ENCODE data around the gene DNAH5. TPM values are rescaled to one million over a fixed set of nuclear protein-coding genes. Genes with fewer than 3 reads are reported as not detected.

The DNAH5 gene
- 0.12 and 0.20 TPM in 2 replicates for total RNA-seq
- long read RNA-seq = 0 reads

- no peaks in the 10 kb centered on the region for H3K27me3 Mint-ChIP-seq (ENCODE audit: low read depth)
- H3K4me3 Mint-ChIP-seq = no peak within 1 kb of the TSS
- no peaks in the 10 kb centered on the region for H3K9me3 Mint-ChIP-seq
- H3K27ac Mint-ChIP-seq (ENCODE audit: unreplicated experiment) = no peak within 1 kb of the TSS
- no peak for TF ChIP-seq CTCF (conservative IDR thresholded peaks at IDR 0.05)
- no peaks in the 10 kb centered on the region for H3K36me3 Mint-ChIP-seq (ENCODE audit: low read depth)
- no peak for DNase-seq (ENCODE audit: low read depth, low spot score)
- H3K4me1 Mint-ChIP-seq = no peaks in the 10 kb centered on the region
Measured at GRCh38 chr5:13944560-13945199, at the start of gene DNAH5. DNAH5 (minus strand) TSS chr5:13944688; CDS start chr5:13944438, 250 bp downstream.

- Mint-ChIP-seq H3K36me3 (ENCODE audit: low read depth) (no peaks in the 10 kb centered on the region), H3K4me1 (no peaks in the 10 kb centered on the region), H3K4me3 (no peak overlapping the region), H3K9me3 (no peaks in the 10 kb centered on the region), H3K27ac (ENCODE audit: unreplicated experiment) (no peak overlapping the region), H3K27me3 (ENCODE audit: low read depth) (peaks cover 4% of the 10 kb centered on the region)
- no peak for TF ChIP-seq CTCF (conservative IDR thresholded peaks at IDR 0.05)
- no peak for DNase-seq (ENCODE audit: low read depth, low spot score)
Measured at GRCh38 chr5:13993926-13994325, 49.4 kb upstream of the DNAH5 start.

GRCh38 chr5:13992795-13993194 is 48.3 kb upstream of the DNAH5 start:
- Mint-ChIP-seq H3K9me3 (no peaks in the 10 kb centered on the region), H3K4me3 (no peak overlapping the region), H3K27ac (ENCODE audit: unreplicated experiment) (no peak overlapping the region), H3K36me3 (ENCODE audit: low read depth) (no peaks in the 10 kb centered on the region), H3K27me3 (ENCODE audit: low read depth) (peaks cover 4% of the 10 kb centered on the region), H3K4me1 (no peaks in the 10 kb centered on the region)
- TF ChIP-seq CTCF (conservative IDR thresholded peaks at IDR 0.05) = no peak
- no peak for DNase-seq (ENCODE audit: low read depth, low spot score)

- no peak for DNase-seq (ENCODE audit: low read depth, low spot score)
- Mint-ChIP-seq H3K9me3 (no peaks in the 10 kb centered on the region), H3K36me3 (ENCODE audit: low read depth) (no peaks in the 10 kb centered on the region), H3K4me1 (no peaks in the 10 kb centered on the region), H3K27me3 (ENCODE audit: low read depth) (peaks cover 9% of the 10 kb centered on the region), H3K4me3 (no peak overlapping the region), H3K27ac (ENCODE audit: unreplicated experiment) (no peak overlapping the region)
- TF ChIP-seq CTCF (conservative IDR thresholded peaks at IDR 0.05) = no peak
Measured at GRCh38 chr5:13991365-13991764, 46.9 kb upstream of the DNAH5 start.

GRCh38 chr5:13990896-13991295 is 46.4 kb upstream of the DNAH5 start:
- peaks cover 11% of the 10 kb centered on the region for H3K27me3 Mint-ChIP-seq (ENCODE audit: low read depth)
- no peak overlapping the region for H3K4me3 Mint-ChIP-seq
- H3K4me1 Mint-ChIP-seq = no peaks in the 10 kb centered on the region
- no peak for TF ChIP-seq CTCF (conservative IDR thresholded peaks at IDR 0.05)
- H3K9me3 Mint-ChIP-seq = no peaks in the 10 kb centered on the region
- no peak overlapping the region for H3K27ac Mint-ChIP-seq (ENCODE audit: unreplicated experiment)
- no peaks in the 10 kb centered on the region for H3K36me3 Mint-ChIP-seq (ENCODE audit: low read depth)
- no peak for DNase-seq (ENCODE audit: low read depth, low spot score)

Measured in neural crest cell (in vitro differentiated cells).